A673 (cell line): Measurements from ENCODE around the gene FASN.

Experiments used
- CTCF ChIP-seq: fragments of 300-800, 200-600 bp; sonication (generic); conservative IDR thresholded peaks from 2 replicates; pipeline ENCODE4 v1.5.1; 2017; ENCODE audit warnings: low read depth, mild to moderate bottlenecking, antibody characterized with exemption, low read length, moderate library complexity, mixed read lengths
- EZH2 ChIP-seq: fragments of 200-600 bp; sonication (generic); IDR thresholded peaks from 2 replicates; pipeline ENCODE4 v1.6.1; 2017; ENCODE audit warnings: borderline replicate concordance, low read depth, mild to moderate bottlenecking, mixed read lengths, antibody characterized with exemption, low read length; ENCODE audit not compliant: poor library complexity, severe bottlenecking

- TF ChIP-seq CTCF, result no peak
- no peak for TF ChIP-seq EZH2
These were observed 14.9 kb upstream of the FASN start for GRCh38 chr17:82112914-82113311.
